Suprapubic skin (tissue), 3 donors: ENCODE data around the gene GREM2.

Experiments used
- EP300 ChIP-seq: sonication (generic); formaldehyde crosslinking; IDR thresholded peaks from one replicate; pipeline ENCODE4 v1.6.1; 2017; ENCODE audit warnings: antibody characterized with exemption
- POLR2A ChIP-seq, 2 donors: fragments of 450-650 bp; IDR thresholded peaks; one replicate each; pipeline ENCODE4 v1.6.1; 2017; ENCODE audit warnings: antibody characterized with exemption in 2 of 2, mild to moderate bottlenecking in 2 of 2, moderate library complexity in 2 of 2
- TF ChIP-seq, protein P1 (sequence below), 2 donors: fragments of 200-600 bp in 1 of 2; fragments of 450-650 bp in 1 of 2; sonication (generic) in 1 of 2; IDR thresholded peaks; one replicate each; pipeline ENCODE4 v1.5.1; 2016 to 2019; ENCODE audit warnings: antibody characterized with exemption in 2 of 2, mild to moderate bottlenecking in 1 of 2, moderate library complexity in 1 of 2

DNA sequence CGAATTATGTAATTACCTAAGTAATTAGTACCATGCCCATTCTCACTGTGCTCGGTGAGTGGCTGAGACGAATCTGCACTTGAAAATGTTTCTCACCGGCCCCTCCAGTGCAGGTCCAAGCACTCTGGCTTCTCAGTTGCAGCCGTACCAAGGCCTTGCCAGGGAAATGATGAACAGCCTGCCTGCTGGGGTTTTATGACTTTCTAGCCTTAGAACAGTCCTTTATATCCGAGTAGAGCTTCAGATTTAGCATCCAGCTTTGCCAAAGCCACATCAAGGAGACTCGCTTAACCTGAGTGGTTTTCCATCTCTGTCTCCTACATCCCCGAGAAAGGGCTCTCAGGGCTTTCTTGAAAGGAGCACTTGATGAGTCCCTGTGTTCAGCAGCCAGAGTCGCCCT lies 83.4 kb downstream of the GREM2 start:
- TF ChIP-seq, protein P1, sequence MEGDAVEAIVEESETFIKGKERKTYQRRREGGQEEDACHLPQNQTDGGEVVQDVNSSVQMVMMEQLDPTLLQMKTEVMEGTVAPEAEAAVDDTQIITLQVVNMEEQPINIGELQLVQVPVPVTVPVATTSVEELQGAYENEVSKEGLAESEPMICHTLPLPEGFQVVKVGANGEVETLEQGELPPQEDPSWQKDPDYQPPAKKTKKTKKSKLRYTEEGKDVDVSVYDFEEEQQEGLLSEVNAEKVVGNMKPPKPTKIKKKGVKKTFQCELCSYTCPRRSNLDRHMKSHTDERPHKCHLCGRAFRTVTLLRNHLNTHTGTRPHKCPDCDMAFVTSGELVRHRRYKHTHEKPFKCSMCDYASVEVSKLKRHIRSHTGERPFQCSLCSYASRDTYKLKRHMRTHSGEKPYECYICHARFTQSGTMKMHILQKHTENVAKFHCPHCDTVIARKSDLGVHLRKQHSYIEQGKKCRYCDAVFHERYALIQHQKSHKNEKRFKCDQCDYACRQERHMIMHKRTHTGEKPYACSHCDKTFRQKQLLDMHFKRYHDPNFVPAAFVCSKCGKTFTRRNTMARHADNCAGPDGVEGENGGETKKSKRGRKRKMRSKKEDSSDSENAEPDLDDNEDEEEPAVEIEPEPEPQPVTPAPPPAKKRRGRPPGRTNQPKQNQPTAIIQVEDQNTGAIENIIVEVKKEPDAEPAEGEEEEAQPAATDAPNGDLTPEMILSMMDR (IDR thresholded peaks at IDR 0.05), result no peak
- no peak for TF ChIP-seq POLR2A (IDR thresholded peaks at IDR 0.05)
- TF ChIP-seq EP300, result no peak
